Measurements from ENCODE around the gene CCDC188.

Gene CCDC188

DNA sequence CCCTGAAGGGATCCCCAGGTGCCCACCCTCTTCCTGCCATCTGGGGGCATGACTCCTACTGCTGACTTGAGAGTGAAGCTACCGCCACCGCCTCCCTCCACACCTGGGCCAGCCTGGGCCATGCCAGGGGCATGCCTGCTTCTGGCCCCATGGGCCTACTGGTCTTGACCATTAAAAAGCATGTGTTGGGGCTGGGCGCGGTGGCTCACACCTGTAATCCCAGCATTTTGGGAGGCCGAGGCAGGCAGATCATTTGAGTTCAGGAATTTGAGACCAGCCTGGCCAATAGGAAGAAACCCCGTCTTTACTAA lies 37.7 kb upstream of the CCDC188 start:
- H3K4me1 Mint-ChIP-seq (ENCODE audit: low read depth): no peaks in the 10 kb centered on the region
- no peak overlapping the region for H3K27ac Mint-ChIP-seq
- no peaks in the 10 kb centered on the region for H3K36me3 Mint-ChIP-seq
- H3K4me3 Mint-ChIP-seq: no peak overlapping the region
- H3K27me3 Mint-ChIP-seq: no peaks in the 10 kb centered on the region
- no peaks in the 10 kb centered on the region for H3K9me3 Mint-ChIP-seq (ENCODE audit: low read depth)

DNA sequence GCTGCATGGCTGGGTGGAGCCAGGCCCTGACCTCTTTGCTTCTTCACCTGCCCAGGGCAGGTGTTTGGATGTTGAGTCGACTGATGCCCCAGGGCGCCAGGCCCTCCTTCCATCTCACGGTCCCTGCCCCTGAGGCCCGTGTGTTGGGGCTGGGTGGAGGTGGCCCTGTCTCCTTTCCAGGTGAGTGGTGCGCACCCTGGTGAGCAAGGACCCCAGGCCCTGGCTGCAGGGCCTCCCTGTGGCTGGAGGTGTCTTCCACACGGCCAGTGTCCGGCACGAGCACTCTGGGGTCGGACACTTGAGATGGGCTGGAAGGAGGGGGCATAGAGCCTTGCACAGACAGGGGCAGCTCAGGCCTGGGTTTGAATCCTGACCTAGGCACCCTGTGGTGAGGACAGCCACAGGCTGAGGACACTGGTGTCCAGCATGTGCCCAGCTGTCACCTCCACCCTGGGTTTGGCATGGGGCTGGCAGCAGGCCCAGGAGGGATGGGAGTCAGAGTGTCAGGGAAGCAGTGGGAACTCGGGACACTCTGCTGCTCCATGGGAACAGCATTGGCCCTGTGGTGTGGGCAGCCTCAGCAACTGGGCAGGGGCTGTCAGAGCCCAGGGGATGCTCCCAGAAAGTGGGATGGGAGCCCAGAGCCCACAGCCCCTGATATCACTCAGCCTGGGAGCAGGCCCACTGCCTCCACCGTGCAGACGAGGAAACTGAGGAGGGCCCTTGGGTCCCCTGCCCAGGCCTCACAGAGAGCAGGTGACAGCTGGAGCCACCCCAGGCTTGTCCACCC lies 37.1 kb upstream of the CCDC188 start:
- Mint-ChIP-seq H3K9me3 (ENCODE audit: low read depth) (no peaks in the 10 kb centered on the region), H3K4me1 (ENCODE audit: low read depth) (no peaks in the 10 kb centered on the region), H3K36me3 (no peaks in the 10 kb centered on the region)

DNA sequence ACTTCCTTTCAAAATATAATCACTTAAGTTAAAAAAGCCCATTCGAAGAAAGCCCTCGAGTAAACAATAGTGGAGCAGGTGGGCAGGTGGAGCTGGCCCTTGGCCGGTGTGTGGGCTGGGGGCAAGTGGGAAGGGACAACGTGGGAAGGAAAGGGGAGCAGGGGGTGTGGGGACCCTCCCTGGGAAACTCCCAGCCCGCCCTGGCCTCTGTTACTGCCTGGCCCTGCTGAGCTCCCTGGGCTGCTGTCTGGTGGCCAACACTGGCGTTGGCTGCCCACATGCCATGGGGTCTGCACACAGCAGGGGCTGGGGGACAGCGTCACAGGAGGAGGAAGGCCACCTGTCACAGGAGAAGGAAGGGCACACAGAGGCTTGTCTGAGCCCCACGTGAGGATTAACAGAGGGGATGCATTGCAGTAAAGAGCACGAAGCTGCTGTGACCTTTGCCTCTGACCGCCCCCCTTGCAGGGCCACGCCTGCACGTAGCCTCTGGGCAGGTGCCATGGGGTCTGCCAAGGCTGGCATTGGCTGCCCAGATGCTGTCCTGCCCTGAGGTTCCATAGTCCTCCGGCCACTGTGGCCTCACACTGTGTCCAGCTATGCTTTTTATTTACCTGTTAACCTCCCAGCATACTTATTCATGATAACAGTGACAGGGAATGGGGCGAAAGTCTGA lies 36.2 kb upstream of the CCDC188 start:
- Mint-ChIP-seq H3K9me3 (ENCODE audit: low read depth) (no peaks in the 10 kb centered on the region), H3K27me3 (no peaks in the 10 kb centered on the region), H3K36me3 (no peaks in the 10 kb centered on the region), H3K4me3 (no peak overlapping the region), H3K27ac (no peak overlapping the region), H3K4me1 (ENCODE audit: low read depth) (no peaks in the 10 kb centered on the region)

More for the DNA sequence above, 37.1 kb upstream of the CCDC188 start:
- Mint-ChIP-seq H3K27ac (no peak overlapping the region), H3K4me3 (no peak overlapping the region), H3K27me3 (no peaks in the 10 kb centered on the region)

DNA sequence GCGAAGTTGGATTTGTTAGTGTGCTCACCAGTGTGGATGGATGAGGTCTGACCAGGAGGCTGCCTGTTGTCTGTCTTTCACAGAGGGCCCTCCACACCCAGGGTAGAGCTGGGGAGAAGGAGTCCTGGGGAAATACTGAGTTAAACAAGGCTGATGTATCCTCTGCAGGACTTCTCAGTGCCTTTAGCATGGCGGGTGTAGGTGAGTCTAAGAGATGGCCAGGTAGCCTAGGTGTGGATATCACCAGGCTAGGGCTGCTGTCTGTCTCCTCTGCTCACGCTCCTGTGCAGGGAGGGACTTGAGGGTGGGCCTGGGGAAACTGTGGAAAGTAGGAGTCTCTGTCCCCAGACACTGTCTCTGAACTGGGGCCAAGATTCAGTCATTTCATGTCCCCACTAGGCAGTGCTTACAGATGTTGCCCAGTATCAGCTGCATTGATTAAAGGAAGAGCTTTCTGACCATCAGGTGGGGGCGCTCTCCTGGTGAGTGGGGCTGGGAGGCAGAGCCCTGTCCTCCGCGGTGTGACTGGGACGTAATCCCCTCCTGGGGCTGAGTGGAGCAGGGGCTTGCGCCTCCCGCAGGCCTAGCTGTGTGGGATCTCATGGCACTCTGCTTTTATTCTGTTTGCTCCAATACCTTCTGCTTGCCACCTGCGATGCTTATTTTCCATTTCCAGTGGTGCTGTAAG lies 35.5 kb upstream of the CCDC188 start:
- no peak overlapping the region for H3K27ac Mint-ChIP-seq

DNA sequence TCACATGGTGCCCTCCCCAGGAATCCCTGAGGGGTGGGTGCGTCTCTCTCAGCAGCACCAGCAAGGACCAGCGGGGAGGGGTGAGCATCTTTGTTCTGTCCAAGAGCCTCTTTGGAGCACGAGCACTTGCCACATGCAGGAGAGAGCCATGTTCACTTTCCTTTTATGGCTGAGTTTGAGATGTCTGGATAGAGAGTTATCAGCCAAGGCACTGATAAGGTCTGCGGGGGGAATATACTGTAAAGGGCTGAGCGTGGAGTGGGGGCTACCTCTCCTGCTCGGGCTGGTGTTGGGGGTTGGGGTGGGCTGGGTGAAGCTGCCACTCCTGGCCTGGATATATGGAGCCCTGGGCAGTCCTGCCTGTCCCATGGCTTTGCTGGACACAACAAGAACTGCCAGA lies 34.9 kb upstream of the CCDC188 start:
- Mint-ChIP-seq H3K4me3 (no peak overlapping the region), H3K27ac (no peak overlapping the region), H3K4me1 (ENCODE audit: low read depth) (no peaks in the 10 kb centered on the region), H3K36me3 (no peaks in the 10 kb centered on the region), H3K27me3 (no peaks in the 10 kb centered on the region), H3K9me3 (ENCODE audit: low read depth) (no peaks in the 10 kb centered on the region)

More for the DNA sequence above, 35.5 kb upstream of the CCDC188 start:
- Mint-ChIP-seq H3K4me1 (ENCODE audit: low read depth) (no peaks in the 10 kb centered on the region), H3K36me3 (no peaks in the 10 kb centered on the region), H3K9me3 (ENCODE audit: low read depth) (no peaks in the 10 kb centered on the region), H3K27me3 (no peaks in the 10 kb centered on the region), H3K4me3 (no peak overlapping the region)

DNA sequence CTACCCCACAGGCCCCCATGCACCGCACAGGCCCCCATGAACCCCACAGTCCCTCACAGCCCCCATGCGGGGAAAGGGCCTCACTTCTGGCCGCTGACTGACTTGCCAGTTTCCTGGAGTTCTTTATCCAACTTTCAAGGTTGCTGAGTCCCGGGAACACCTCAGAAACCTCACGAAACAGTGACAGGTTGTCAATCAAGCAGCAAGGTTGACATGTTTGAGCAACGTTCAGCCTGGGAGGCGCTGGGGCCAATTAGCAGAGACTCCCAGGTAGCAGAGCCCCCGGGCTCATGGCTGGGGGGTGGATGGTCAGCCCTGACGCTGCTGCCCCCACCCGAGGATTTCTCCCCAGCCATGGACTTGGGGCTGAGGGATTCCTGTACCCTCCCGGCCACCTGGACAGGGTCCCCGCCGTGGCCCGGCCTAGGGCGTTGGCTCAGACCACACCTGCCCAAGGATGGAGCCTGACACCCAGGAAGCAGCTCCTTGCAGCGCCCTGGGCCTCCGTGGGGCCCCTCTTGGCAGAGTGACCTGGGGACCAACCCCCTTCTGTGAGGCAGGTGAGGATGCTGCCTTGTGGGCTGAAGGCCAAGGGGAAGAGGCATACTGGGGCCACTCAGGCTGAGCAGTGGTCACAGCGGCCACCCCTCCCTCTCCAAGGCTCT lies 33.8 kb upstream of the CCDC188 start:
- Mint-ChIP-seq H3K27me3 (no peaks in the 10 kb centered on the region), H3K4me3 (no peak overlapping the region), H3K4me1 (ENCODE audit: low read depth) (no peaks in the 10 kb centered on the region), H3K9me3 (ENCODE audit: low read depth) (no peaks in the 10 kb centered on the region), H3K27ac (no peak overlapping the region), H3K36me3 (no peaks in the 10 kb centered on the region)

DNA sequence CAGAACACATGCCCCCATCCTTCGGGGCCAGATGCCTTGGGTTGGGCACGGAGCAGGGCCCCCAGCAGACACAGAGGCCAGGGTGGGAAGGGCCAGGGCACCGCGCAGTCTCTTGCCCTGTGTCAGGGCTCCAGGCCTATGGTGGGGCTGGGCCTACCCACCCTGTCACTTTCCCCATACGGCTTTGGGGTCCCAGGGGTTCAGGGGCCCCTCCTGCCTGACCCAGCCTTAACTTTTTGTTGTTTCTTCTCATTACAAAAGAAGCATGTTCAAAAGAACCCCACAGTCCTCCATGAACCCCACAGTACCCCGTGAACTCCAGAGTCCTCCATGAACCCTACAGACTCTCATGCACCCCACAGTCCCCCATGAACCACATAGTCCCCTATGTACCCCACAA lies 33.0 kb upstream of the CCDC188 start:
- H3K9me3 Mint-ChIP-seq (ENCODE audit: low read depth): no peaks in the 10 kb centered on the region
- no peaks in the 10 kb centered on the region for H3K36me3 Mint-ChIP-seq
- no peak overlapping the region for H3K27ac Mint-ChIP-seq
- no peaks in the 10 kb centered on the region for H3K4me1 Mint-ChIP-seq (ENCODE audit: low read depth)
- H3K4me3 Mint-ChIP-seq: no peak overlapping the region
- H3K27me3 Mint-ChIP-seq: no peaks in the 10 kb centered on the region

DNA sequence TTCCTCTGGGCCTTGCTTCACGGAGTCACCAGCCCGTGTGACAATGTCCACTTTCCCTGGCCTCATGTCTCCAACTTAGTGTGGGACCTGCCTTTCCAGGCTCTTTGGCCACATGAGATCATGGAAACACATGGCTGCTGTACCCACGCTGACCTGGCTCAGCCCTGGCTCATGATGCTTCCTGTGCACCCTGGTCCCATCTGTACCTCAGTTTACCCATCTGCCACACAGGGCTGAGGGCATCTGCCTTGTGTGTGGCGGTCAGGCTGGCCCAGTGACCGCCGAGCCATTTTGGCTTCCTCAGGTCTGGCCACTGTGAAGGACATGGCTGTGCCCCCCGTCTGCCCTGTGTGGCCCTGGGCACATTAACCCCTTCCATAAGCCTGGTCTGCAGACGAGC lies 32.2 kb upstream of the CCDC188 start:
- H3K36me3 Mint-ChIP-seq: no peaks in the 10 kb centered on the region
- H3K4me3 Mint-ChIP-seq: no peak overlapping the region
- H3K4me1 Mint-ChIP-seq (ENCODE audit: low read depth): no peaks in the 10 kb centered on the region

DNA sequence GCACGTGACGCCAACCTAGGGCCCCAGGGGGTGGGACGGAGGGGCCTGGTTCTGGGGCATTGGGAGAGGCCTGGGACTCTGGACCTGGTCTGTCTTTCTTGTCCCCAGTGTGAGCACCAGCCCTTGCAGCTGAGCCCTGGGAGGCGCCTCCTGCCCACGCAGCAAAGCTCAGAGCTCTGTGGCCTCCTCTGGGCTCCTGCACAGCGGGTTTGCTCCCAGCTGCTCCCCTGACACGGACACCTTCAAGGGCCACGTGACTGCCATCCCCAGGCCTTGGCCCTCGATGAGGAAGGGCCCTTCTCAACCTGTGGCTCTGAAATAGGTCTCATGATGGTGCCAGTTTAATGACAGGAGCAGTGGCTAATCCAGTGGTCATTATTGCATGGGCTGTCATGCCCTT lies 31.5 kb upstream of the CCDC188 start:
- Mint-ChIP-seq H3K27me3 (no peaks in the 10 kb centered on the region), H3K27ac (no peak overlapping the region), H3K9me3 (ENCODE audit: low read depth) (no peaks in the 10 kb centered on the region), H3K36me3 (no peaks in the 10 kb centered on the region), H3K4me1 (ENCODE audit: low read depth) (no peaks in the 10 kb centered on the region), H3K4me3 (no peak overlapping the region)

More for the DNA sequence above, 32.2 kb upstream of the CCDC188 start:
- Mint-ChIP-seq H3K9me3 (ENCODE audit: low read depth) (no peaks in the 10 kb centered on the region), H3K27ac (no peak overlapping the region), H3K27me3 (no peaks in the 10 kb centered on the region)

DNA sequence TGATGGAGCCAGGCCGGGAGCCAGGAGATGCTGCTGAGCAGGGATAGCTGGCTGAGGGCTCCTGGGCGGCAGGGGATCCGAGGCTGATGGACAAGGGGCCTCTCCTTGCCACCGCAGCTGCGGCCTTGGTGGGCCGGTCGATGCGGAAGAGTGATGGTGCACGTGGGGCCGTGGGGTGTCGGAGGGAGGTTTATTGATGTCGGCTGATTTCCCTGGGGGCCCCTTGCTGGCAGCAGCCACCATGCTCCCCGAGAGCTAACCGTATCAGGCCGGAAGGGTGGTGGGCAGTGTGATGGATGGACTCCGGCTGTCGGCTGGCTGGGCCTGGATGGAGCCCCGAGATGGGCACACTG lies 31.0 kb upstream of the CCDC188 start:
- Mint-ChIP-seq H3K27me3 (no peaks in the 10 kb centered on the region), H3K4me3 (no peak overlapping the region), H3K9me3 (ENCODE audit: low read depth) (no peaks in the 10 kb centered on the region), H3K27ac (no peak overlapping the region), H3K4me1 (ENCODE audit: low read depth) (no peaks in the 10 kb centered on the region), H3K36me3 (no peaks in the 10 kb centered on the region)

DNA sequence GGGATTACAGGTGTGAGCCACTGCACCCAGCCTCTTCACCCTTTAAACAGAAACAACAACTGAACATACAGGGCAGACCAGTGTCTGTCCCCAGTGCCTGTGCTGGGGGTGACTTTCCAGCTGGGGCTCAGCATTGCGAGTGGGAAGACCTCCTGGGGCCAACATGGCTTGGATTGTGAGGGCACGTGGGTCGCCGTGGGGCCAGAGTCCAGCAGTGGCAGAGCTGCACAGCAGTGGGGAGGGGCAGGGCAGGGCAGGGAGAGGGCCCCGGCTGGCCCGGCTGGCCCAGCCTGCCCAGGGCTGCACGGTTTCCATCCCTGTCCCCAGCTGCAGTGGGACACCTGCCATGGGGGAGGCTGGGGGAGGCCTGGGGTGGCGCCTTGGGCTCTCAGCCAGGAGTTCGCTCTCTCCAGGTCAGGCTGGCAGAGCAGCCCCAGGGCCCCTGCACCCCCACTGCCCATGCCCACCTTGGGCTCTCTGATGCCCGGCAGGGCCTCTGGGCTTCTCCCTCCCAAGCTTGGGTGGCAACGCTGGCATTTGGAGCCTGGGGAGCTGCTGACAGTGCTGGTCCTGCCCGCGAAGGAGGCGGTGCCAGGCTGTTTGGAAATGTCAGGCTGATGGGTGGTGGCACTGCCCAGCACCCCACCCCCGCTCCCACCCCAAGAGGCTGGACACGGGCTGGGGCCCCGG lies 30.5 kb upstream of the CCDC188 start:
- Mint-ChIP-seq H3K4me3 (no peak overlapping the region), H3K4me1 (ENCODE audit: low read depth) (no peaks in the 10 kb centered on the region), H3K27me3 (no peaks in the 10 kb centered on the region), H3K36me3 (no peaks in the 10 kb centered on the region), H3K27ac (no peak overlapping the region), H3K9me3 (ENCODE audit: low read depth) (no peaks in the 10 kb centered on the region)

DNA sequence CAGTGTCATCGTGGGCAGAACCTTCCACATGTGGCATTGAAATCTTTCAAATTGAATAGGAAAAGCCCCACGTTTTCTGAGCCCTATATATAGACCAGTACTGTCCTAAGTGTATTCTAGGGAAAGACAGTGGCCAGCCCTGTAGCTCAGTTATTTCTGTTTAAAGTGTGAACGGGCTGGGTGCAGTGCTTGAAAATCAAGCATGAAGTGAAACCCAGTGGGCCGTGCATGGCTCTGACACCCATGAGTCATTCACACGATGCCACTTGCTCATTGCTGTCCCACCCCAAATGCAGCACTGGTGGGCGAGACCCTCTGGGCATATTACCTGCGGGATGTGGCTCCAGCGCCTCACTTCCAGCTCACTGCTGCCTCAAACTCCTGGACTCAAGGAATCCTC lies 29.8 kb upstream of the CCDC188 start:
- Mint-ChIP-seq H3K4me1 (ENCODE audit: low read depth) (no peaks in the 10 kb centered on the region), H3K27me3 (no peaks in the 10 kb centered on the region), H3K9me3 (ENCODE audit: low read depth) (no peaks in the 10 kb centered on the region), H3K27ac (no peak overlapping the region), H3K4me3 (no peak overlapping the region), H3K36me3 (no peaks in the 10 kb centered on the region)

DNA sequence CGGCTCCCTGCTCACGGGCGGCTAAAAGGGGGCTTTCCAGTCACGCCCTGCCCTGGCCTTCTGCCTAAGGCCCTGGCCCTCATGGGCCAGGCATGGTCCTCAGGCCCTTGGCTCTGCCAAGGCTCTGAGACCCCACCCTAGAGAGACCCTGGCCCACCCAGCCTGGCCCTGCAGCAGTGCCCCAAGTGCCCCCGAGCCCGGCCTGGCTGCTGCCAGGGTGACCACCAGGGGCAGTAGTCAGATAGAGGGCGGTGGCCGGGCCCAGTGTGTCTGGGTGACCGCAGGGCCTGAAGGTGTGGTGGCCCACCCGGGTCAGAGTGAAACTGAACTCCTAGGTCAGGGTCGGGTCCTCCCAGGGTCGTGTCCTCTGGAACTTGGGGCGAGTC lies 29.4 kb upstream of the CCDC188 start:
- no peaks in the 10 kb centered on the region for H3K27me3 Mint-ChIP-seq
- H3K9me3 Mint-ChIP-seq (ENCODE audit: low read depth): no peaks in the 10 kb centered on the region
- no peak overlapping the region for H3K27ac Mint-ChIP-seq
- H3K4me3 Mint-ChIP-seq: no peak overlapping the region
- no peaks in the 10 kb centered on the region for H3K36me3 Mint-ChIP-seq
- no peaks in the 10 kb centered on the region for H3K4me1 Mint-ChIP-seq (ENCODE audit: low read depth)

DNA sequence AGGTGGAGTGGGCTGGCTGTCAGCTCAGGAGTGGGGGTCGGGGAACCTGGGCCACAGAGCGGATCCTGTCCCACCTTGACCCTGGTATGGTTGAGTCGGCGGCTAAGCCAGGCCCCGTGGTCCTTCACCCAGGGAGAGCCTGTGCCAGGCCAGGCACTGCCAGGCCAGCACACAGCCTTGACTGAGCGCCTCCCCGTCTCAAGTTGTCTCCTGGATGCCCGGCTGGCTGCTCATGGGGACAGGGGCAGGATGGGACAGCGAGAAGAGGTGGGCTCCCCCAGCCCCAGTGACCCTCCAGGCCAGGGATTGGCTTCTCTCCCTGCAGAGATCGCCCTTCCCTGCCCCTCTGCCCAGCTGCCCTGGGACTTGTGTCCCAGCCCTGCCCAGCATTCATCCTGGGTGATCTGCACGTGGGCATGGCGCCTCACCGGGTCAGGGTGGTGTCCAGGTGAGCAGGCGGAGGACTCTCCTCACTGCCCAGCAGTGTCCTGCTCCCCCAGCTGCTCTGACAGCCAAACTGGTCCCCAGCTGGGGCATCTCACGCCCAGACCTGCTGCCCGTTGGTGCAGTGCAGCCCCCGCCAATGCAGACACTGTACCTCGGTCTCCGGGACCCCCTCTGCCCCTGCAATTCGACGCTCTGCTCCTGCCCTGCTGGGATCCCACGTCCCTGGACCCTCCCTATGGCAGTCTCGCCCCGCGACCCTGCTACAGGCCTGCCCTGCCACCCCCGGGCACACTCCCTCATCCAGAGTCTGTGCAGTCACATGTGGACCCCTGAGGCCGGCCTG lies 28.8 kb upstream of the CCDC188 start:
- Mint-ChIP-seq H3K27me3 (no peaks in the 10 kb centered on the region), H3K4me1 (ENCODE audit: low read depth) (no peaks in the 10 kb centered on the region), H3K9me3 (ENCODE audit: low read depth) (no peaks in the 10 kb centered on the region), H3K36me3 (no peaks in the 10 kb centered on the region), H3K27ac (no peak overlapping the region), H3K4me3 (no peak overlapping the region)

Data from activated naive CD8-positive, alpha-beta T cell (primary cell).